BE2C (cell line): ENCODE measurements around the gene PLPPR1.
A peak's percentile ranks its signal among the peaks of the same experiment; 100 is the strongest.

Experiments used
- DNase-seq: peaks from one replicate; pipeline ENCODE4 v3.0.0-alpha.2; 2020
- H3K27me3 ChIP-seq: fragments of 250-450 bp; sonication (Bioruptor Pico); 2 replicates; pipeline ENCODE4 v1.5.1; 2020; ENCODE audit warnings: mild to moderate bottlenecking
- H3K36me3 ChIP-seq: fragments of 250-450 bp; sonication (Bioruptor Pico); 2 replicates; pipeline ENCODE4 v1.5.1; 2020; ENCODE audit warnings: mild to moderate bottlenecking
- H3K4me1 ChIP-seq: fragments of 250-450 bp; sonication (Bioruptor Pico); 2 replicates; pipeline ENCODE4 v1.5.1; 2020
- H3K4me3 ChIP-seq: 2 replicates; pipeline ENCODE4 v1.5.1; 2011; ENCODE audit warnings: low read depth, low read length
- H3K9me3 ChIP-seq: fragments of 250-450 bp; sonication (Bioruptor Pico); 2 replicates; pipeline ENCODE4 v1.5.1; 2020
- TF ChIP-seq, protein P1 (sequence below): IDR thresholded peaks from 2 replicates; pipeline ENCODE4 v1.5.1; 2012; ENCODE audit warnings: mild to moderate bottlenecking, low read depth, low read length

PLPPR1 gene

DNA sequence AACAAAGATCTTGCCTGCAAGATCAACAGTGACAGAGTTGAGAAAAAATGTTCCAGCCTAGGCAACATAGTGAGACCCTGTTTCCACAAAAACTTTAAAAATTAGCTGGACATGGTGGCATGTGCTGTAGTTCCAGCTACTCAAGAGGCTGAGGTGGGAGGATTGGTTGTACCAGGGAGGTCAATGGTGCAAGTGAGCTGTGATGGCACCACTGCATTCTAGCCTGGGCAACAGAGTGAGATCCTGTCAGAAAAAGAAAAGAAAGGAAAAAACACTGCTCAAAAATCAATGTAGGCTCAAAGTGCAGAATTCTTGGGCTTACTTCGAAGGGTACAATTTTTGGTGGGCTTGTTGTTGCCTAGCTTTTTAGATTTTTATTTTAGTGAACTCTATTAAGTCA, 145.4 kb downstream of the PLPPR1 start:
- H3K36me3 ChIP-seq: no peaks in the 10 kb centered on the region
- TF ChIP-seq, protein P1, sequence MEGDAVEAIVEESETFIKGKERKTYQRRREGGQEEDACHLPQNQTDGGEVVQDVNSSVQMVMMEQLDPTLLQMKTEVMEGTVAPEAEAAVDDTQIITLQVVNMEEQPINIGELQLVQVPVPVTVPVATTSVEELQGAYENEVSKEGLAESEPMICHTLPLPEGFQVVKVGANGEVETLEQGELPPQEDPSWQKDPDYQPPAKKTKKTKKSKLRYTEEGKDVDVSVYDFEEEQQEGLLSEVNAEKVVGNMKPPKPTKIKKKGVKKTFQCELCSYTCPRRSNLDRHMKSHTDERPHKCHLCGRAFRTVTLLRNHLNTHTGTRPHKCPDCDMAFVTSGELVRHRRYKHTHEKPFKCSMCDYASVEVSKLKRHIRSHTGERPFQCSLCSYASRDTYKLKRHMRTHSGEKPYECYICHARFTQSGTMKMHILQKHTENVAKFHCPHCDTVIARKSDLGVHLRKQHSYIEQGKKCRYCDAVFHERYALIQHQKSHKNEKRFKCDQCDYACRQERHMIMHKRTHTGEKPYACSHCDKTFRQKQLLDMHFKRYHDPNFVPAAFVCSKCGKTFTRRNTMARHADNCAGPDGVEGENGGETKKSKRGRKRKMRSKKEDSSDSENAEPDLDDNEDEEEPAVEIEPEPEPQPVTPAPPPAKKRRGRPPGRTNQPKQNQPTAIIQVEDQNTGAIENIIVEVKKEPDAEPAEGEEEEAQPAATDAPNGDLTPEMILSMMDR: no peak
- DNase-seq: no peak
- no peaks in the 10 kb centered on the region for H3K9me3 ChIP-seq
- H3K27me3 ChIP-seq: no peaks in the 10 kb centered on the region
- no peaks in the 10 kb centered on the region for H3K4me1 ChIP-seq
- no peak overlapping the region for H3K4me3 ChIP-seq

- no peaks in the 10 kb centered on the region for H3K27me3 ChIP-seq
- H3K4me1 ChIP-seq: no peaks in the 10 kb centered on the region
- no peaks in the 10 kb centered on the region for H3K36me3 ChIP-seq
- H3K4me3 ChIP-seq: no peak overlapping the region
- TF ChIP-seq, protein P1: peak; percentile 23
- DNase-seq: peak; percentile 12
- no peaks in the 10 kb centered on the region for H3K9me3 ChIP-seq
Observed at GRCh38 chr9:101176384-101176783, 147.9 kb downstream of the PLPPR1 start.

DNA sequence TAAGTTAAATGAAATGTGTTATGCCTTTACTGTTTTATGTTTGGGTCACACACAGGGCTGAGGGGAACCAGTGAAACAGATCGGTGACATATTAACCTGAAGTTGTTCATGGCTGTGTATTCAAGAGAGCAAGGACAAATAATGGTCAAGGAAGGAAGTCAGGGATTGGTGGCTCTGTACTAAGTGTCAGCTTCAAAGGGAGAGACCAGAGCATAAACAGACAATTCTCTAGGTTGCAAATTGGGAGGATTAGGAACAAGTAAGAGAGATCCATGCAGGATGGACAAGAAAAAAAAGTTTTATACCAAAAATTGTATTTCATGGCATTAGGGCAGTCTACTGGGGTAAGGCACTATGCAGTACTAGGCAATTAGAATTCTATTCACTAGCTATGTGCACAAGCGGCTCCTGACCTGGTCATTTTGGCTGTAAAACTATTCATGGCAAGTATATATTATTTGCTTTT, 156.3 kb downstream of the PLPPR1 start:
- H3K36me3 ChIP-seq: no peaks in the 10 kb centered on the region
- no peaks in the 10 kb centered on the region; the same call in 1 of the 2 replicates for H3K4me1 ChIP-seq
- TF ChIP-seq, protein P1: no peak
- DNase-seq: no peak
- no peaks in the 10 kb centered on the region for H3K27me3 ChIP-seq
- no peaks in the 10 kb centered on the region for H3K9me3 ChIP-seq
- no peak overlapping the region for H3K4me3 ChIP-seq

DNA sequence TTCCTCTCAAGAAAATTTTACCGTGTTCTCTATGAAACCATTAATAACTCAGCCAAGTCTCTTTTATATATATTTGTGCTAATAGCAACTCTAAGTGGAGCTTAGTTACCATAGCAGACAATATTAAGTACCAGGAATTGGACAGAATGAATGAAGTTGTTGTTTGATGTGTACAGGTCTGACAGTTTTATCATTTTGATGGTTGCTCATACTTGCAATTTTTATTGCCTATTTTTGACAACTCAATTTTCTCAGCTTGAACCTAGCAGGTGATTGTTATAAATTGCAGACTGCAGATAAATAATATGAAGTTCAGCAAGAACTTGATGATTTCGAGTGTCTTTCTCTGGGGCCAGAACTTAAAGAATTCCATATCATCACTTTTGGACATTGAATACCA, 163.2 kb downstream of the PLPPR1 start:
- no peaks in the 10 kb centered on the region for H3K4me1 ChIP-seq
- no peaks in the 10 kb centered on the region for H3K27me3 ChIP-seq
- TF ChIP-seq, protein P1: no peak
- no peak for DNase-seq
- H3K9me3 ChIP-seq: no peaks in the 10 kb centered on the region; the same call in 1 of the 2 replicates
- H3K36me3 ChIP-seq: no peaks in the 10 kb centered on the region
- H3K4me3 ChIP-seq: no peak overlapping the region

GRCh38 chr9:101197026-101197425, 168.5 kb downstream of the PLPPR1 start:
- H3K4me3 ChIP-seq: no peak overlapping the region
- H3K36me3 ChIP-seq: no peaks in the 10 kb centered on the region
- H3K27me3 ChIP-seq: no peaks in the 10 kb centered on the region
- no peaks in the 10 kb centered on the region for H3K4me1 ChIP-seq
- no peak for DNase-seq
- H3K9me3 ChIP-seq: no peaks in the 10 kb centered on the region; the same call in 1 of the 2 replicates
- TF ChIP-seq, protein P1: no peak

GRCh38 chr9:101200852-101201251, 172.3 kb downstream of the PLPPR1 start:
- Histone ChIP-seq H3K4me1 (no peaks in the 10 kb centered on the region), H3K27me3 (no peaks in the 10 kb centered on the region), H3K4me3 (no peak overlapping the region), H3K36me3 (no peaks in the 10 kb centered on the region), H3K9me3 (no peaks in the 10 kb centered on the region)
- TF ChIP-seq, protein P1: no peak
- DNase-seq: no peak
